ENCODE measurements around the gene CHDH. TPM values are rescaled to one million over a fixed set of nuclear protein-coding genes. Genes with fewer than 3 reads are reported as not detected.

Gene CHDH
- total RNA-seq, 1 donor from 2014 or later: 1.7 TPM

DNA sequence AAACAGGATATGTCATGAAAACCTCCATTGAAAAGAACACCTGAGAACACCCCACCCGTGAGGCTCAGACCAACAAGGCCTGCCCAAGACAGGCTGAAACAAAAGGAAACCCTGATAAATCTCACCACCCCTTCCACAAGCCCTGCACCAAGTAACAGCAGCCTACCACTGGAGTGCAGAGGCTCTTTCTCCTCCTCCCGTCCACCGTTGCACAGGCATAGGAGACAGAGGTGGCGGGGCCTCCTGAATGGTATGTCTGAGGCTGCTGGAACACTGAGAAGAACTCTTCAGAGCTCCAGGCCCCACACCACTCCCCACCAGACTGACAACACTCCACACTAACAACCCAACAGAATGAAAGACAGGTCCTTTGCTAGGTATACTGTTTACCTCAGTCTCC, 21.4 kb downstream of the CHDH start:
- no peaks in the 10 kb centered on the region for H3K36me3 ChIP-seq
- no peak overlapping the region for H3K4me3 ChIP-seq
- H3K9me3 ChIP-seq: no peaks in the 10 kb centered on the region
- H3K27ac ChIP-seq: no peak overlapping the region
- DNase-seq (ENCODE audit: extremely low spot score in 2 of 2): no peak
- intact Hi-C loops (cut with DNase I): no loop called here
- no peaks in the 10 kb centered on the region for H3K27me3 ChIP-seq
- TF ChIP-seq POLR2A (IDR thresholded peaks at IDR 0.05) (no peak), POLR2AphosphoS5 (IDR thresholded peaks at IDR 0.05; ENCODE audit: insufficient read depth in 1 of 2, low read depth in 1 of 2) (no peak)
- TF ChIP-seq, protein P1, sequence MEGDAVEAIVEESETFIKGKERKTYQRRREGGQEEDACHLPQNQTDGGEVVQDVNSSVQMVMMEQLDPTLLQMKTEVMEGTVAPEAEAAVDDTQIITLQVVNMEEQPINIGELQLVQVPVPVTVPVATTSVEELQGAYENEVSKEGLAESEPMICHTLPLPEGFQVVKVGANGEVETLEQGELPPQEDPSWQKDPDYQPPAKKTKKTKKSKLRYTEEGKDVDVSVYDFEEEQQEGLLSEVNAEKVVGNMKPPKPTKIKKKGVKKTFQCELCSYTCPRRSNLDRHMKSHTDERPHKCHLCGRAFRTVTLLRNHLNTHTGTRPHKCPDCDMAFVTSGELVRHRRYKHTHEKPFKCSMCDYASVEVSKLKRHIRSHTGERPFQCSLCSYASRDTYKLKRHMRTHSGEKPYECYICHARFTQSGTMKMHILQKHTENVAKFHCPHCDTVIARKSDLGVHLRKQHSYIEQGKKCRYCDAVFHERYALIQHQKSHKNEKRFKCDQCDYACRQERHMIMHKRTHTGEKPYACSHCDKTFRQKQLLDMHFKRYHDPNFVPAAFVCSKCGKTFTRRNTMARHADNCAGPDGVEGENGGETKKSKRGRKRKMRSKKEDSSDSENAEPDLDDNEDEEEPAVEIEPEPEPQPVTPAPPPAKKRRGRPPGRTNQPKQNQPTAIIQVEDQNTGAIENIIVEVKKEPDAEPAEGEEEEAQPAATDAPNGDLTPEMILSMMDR (IDR thresholded peaks at IDR 0.05): no peak
- H3K4me1 ChIP-seq: peaks cover 7% of the 10 kb centered on the region

DNA sequence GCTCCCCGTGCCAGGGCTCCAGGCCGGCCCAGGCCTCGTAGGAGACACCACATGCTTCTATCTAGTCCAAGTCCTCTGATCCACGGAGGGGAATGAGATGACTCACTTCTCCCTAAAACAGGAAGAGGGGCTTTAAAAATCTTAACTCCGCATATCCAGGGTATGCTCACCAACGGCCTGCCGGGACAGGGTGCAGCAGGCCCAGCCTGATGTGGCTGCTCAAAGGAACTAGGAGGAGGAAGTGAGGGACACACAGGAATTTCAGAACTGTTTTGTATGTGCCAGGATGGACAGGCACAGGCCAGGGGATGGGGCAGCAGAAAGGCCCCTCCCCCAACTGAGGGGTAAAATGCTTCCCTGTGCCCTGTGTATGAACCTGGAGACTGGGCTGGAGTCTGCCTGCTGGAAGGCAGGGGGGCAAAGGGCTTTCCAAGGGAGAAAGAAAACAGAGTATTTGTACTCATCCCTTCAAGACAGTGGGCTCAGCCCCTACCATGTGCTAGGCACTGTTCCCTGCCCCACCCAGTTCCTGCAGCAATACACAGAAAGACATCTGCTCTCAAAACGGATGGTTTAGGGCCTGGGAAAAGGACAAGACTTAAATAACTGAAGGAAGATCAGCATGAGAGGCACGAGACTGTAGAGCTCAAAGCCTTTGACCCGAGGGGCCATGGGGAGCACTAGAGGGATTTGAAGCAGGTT, 22.1 kb downstream of the CHDH start:
- no peak overlapping the region for H3K4me3 ChIP-seq
- no peaks in the 10 kb centered on the region for H3K27me3 ChIP-seq
- no peaks in the 10 kb centered on the region for H3K36me3 ChIP-seq
- peak overlapping the region; percentile 39 for H3K27ac ChIP-seq
- no peaks in the 10 kb centered on the region for H3K9me3 ChIP-seq
- H3K4me1 ChIP-seq: peaks cover 7% of the 10 kb centered on the region
- intact Hi-C loops (cut with DNase I): no loop called here
- no peak for DNase-seq (ENCODE audit: extremely low spot score in 2 of 2)
- TF ChIP-seq, protein P1 (IDR thresholded peaks at IDR 0.05): no peak
- no peak for TF ChIP-seq POLR2A (IDR thresholded peaks at IDR 0.05)
- no peak for TF ChIP-seq POLR2AphosphoS5 (IDR thresholded peaks at IDR 0.05; ENCODE audit: insufficient read depth in 1 of 2, low read depth in 1 of 2)

DNA sequence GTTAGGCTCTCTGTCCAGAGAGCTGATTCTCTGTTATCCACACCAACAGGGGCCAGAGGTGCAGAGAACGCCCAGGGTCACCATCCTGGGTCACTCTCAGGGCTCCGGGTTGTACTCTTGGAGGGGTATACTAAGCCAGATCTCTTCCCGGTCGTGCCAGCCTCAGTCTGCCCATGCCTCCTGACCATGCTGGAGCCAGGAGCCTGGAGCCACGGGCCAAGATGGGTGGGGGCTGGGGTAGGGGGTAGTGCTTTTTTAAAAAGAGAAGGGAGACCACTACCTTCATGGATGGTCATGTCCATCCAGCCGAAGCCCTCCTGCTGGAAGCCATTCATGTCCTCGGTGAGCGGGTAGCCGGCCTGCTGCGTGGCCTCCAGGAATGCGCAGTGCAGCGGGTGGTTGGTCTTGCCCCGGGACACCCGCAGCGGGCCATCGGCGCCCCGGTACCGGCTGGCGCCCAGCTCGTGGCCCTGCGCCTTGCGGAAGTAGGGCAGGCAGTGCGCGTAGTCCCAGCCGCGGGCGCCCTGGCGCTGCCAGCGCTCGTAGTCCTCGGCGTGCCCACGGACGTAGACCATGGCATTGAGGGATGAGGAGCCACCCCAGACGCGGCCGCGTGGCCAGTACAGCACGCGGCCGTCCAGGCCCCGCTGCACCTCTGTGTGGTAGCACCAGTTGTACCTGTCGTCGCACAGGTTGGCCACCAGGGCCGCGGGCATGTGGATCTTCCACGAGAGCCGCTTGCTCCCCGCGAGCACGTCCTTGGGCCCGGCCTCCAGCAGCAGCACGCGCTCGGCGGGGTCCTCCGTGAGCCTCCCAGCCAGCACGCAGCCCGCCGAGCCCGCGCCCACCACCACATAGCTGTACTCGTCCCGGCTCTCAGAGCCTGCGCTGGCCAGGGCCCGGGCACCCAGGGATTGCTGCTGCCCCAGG, 22.9 kb downstream of the CHDH start:
- no peak for DNase-seq (ENCODE audit: extremely low spot score in 2 of 2)
- H3K4me1 ChIP-seq: peaks cover 7% of the 10 kb centered on the region

DNA sequence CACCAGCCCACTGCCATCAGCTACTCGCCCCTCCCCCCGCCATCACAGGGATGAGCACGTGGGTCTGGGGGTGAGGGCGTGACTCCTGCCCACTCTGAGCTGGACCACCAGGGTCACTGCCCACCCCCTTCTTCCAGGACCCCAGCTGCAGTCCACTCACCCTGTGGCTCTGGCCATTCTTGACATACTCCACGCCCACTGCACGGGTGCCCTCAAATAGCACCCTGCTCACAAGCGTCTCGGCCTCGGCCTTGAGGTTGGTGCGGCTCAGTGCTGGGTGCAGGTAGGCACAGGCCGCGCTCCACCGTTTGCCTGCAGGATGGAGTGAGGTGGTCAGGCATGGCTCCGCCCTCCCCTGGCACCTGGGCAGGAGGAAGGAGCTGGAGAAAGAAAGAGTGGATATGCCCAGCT, 23.9 kb downstream of the CHDH start:
- Histone ChIP-seq H3K27ac (no peak overlapping the region), H3K36me3 (no peaks in the 10 kb centered on the region), H3K9me3 (no peaks in the 10 kb centered on the region), H3K4me1 (peaks cover 7% of the 10 kb centered on the region), H3K27me3 (no peaks in the 10 kb centered on the region), H3K4me3 (no peak overlapping the region)
- DNase-seq (ENCODE audit: extremely low spot score in 2 of 2): no peak
- TF ChIP-seq POLR2A (IDR thresholded peaks at IDR 0.05) (no peak), POLR2AphosphoS5 (IDR thresholded peaks at IDR 0.05; ENCODE audit: insufficient read depth in 1 of 2, low read depth in 1 of 2) (no peak)
- TF ChIP-seq, protein P1 (IDR thresholded peaks at IDR 0.05): no peak
- intact Hi-C loops (cut with DNase I): no loop called here

More for the DNA sequence above, 22.9 kb downstream of the CHDH start:
- H3K36me3 ChIP-seq: no peaks in the 10 kb centered on the region
- intact Hi-C loops (cut with DNase I): no loop called here
- no peak for TF ChIP-seq POLR2A (IDR thresholded peaks at IDR 0.05)
- no peak for TF ChIP-seq POLR2AphosphoS5 (IDR thresholded peaks at IDR 0.05; ENCODE audit: insufficient read depth in 1 of 2, low read depth in 1 of 2)
- TF ChIP-seq, protein P1 (IDR thresholded peaks at IDR 0.05): no peak
- H3K27me3 ChIP-seq: no peaks in the 10 kb centered on the region
- H3K9me3 ChIP-seq: no peaks in the 10 kb centered on the region
- no peak overlapping the region for H3K27ac ChIP-seq
- no peak overlapping the region for H3K4me3 ChIP-seq
